GM12864 (cell line): Measurements from ENCODE around the gene AGAP3.
"Not testable (repeated sequence)": the region's sequence is repeated elsewhere in the genome, so short reads cannot be mapped to it uniquely, and the experiment has no call there.

Experiments used
- DNase-seq: peaks from one replicate; pipeline ENCODE4 v3.0.0-alpha.2; 2011; ENCODE audit warnings: low read depth
- H3K4me3 ChIP-seq: 2 replicates; pipeline ENCODE4 v1.5.1; 2011; ENCODE audit warnings: mild to moderate bottlenecking, low read depth, low read length, control low read depth
- CTCF ChIP-seq: IDR thresholded peaks from 2 replicates; pipeline ENCODE4 v1.5.1; 2011; ENCODE audit warnings: low read depth, mild to moderate bottlenecking, moderate library complexity, low read length, control low read depth, inconsistent platforms; ENCODE audit errors: missing control alignments

The AGAP3 gene

GRCh38 chr7:151085691-151086620, at the start of gene AGAP3:
AGAP3 (plus strand) TSS chr7:151086475; CDS start chr7:151086742, 267 bp downstream.
- no peak for TF ChIP-seq CTCF

GRCh38 chr7:151038951-151039849, 47.1 kb upstream of the AGAP3 start:
- no peak overlapping the region for H3K4me3 ChIP-seq
- no peak for TF ChIP-seq CTCF
- DNase-seq: no peak

More at GRCh38 chr7:151085691-151086620, at the start of gene AGAP3:
- peak within 1 kb of the TSS; percentile 77 for H3K4me3 ChIP-seq
- no peak for DNase-seq

- TF ChIP-seq CTCF: no peak
- DNase-seq: no peak
- H3K4me3 ChIP-seq: no peak overlapping the region
These were observed 46.3 kb upstream of the AGAP3 start for GRCh38 chr7:151039850-151040548.

GRCh38 chr7:151040616-151041375, 45.5 kb upstream of the AGAP3 start:
- no peak for TF ChIP-seq CTCF
- DNase-seq: no peak
- no peak overlapping the region for H3K4me3 ChIP-seq

- not testable (repeated sequence) for H3K4me3 ChIP-seq, DNase-seq
These were observed 42.8 kb upstream of the AGAP3 start for GRCh38 chr7:151043449-151043848.

GRCh38 chr7:151043959-151044358, 42.3 kb upstream of the AGAP3 start:
- TF ChIP-seq CTCF: no peak
- no peak overlapping the region for H3K4me3 ChIP-seq
- no peak for DNase-seq
